PFSK-1 (cell line): ENCODE measurements around the gene ULK4.

Experiments used
- FOXP2 ChIP-seq: optimal IDR thresholded peaks from 2 replicates; pipeline ENCODE3; 2011; ENCODE audit warnings: borderline replicate concordance, control low read depth, inconsistent platforms; ENCODE audit not compliant: insufficient read depth; ENCODE audit errors: extremely low read length, extremely low read depth
- POLR2AphosphoS5 ChIP-seq: IDR thresholded peaks from 2 replicates; pipeline ENCODE4 v1.6.1; 2012; ENCODE audit warnings: low read depth, mild to moderate bottlenecking, control low read depth, low read length, moderate library complexity
- SIN3A ChIP-seq: IDR thresholded peaks from 2 replicates; pipeline ENCODE4 v1.6.1; 2012; ENCODE audit warnings: mild to moderate bottlenecking, low read length, moderate library complexity, borderline replicate concordance; ENCODE audit not compliant: insufficient read depth

DNA sequence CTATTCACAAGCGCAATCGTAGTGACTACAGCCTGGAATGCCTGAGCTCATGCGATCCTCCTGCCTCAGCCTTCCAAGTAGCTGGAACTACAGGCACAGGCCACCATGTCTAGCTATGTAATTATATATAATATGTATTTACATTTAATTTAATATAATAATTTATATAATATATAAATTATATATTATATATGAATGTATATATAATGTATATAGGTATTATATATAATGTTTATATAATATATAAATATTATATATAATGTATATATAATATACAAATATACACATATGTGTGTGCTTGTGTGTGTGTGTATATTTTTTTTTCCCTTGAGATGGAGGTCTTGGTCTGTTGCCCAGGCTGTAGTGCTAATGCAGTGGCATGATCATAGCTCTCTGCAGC, 27.6 kb upstream of the ULK4 start:
- TF ChIP-seq POLR2AphosphoS5 = no peak
- TF ChIP-seq SIN3A = no peak
- no peak for TF ChIP-seq FOXP2
